Parathyroid adenoma (tissue), 2 donors: ENCODE data around the gene HLA-DQB2.
"Not testable (repeated sequence)": the region's sequence is repeated elsewhere in the genome, so short reads cannot be mapped to it uniquely, and the experiment has no call there.

Experiments
- H2AFZ ChIP-seq: fragments of 300-600 bp; sonication (generic); one replicate; pipeline ENCODE4 v1.7.0; 2017; ENCODE audit warnings: antibody characterized with exemption, mild to moderate bottlenecking
- H3K27ac ChIP-seq: fragments of 300-600 bp; sonication (generic); one replicate; pipeline ENCODE4 v1.7.0; 2017
- H3K27me3 ChIP-seq: fragments of 300-600 bp; sonication (generic); one replicate; pipeline ENCODE4 v1.7.0; 2017; ENCODE audit warnings: low read length; ENCODE audit not compliant: control insufficient read depth, insufficient read depth
- H3K36me3 ChIP-seq: fragments of 300-600 bp; sonication (generic); one replicate; pipeline ENCODE4 v1.7.0; 2017; ENCODE audit warnings: low read length; ENCODE audit not compliant: control insufficient read depth, insufficient read depth
- H3K4me1 ChIP-seq: fragments of 300-600 bp; sonication (generic); one replicate; pipeline ENCODE4 v1.7.0; 2017; ENCODE audit warnings: control low read depth
- H3K4me2 ChIP-seq: fragments of 300-600 bp; sonication (generic); one replicate; pipeline ENCODE4 v1.7.0; 2017; ENCODE audit warnings: low read length
- H3K4me3 ChIP-seq: fragments of 300-600 bp; sonication (generic); one replicate; pipeline ENCODE4 v1.7.0; 2017; ENCODE audit warnings: low read depth, low read length
- H3K79me2 ChIP-seq: fragments of 300-600 bp; sonication (generic); one replicate; pipeline ENCODE4 v1.7.0; 2017; ENCODE audit warnings: control low read depth
- H3K9ac ChIP-seq: fragments of 300-600 bp; sonication (generic); one replicate; pipeline ENCODE4 v1.7.0; 2017; ENCODE audit warnings: mild to moderate bottlenecking
- H3K9me3 ChIP-seq: fragments of 300-600 bp; sonication (generic); one replicate; pipeline ENCODE4 v1.7.0; 2017; ENCODE audit warnings: low read length; ENCODE audit not compliant: control insufficient read depth
- TF ChIP-seq, protein P1 (sequence below): fragments of 300-600 bp; sonication (generic); IDR thresholded peaks from one replicate; pipeline ENCODE4 v1.7.0; 2017; ENCODE audit warnings: antibody characterized with exemption, mild to moderate bottlenecking
- donor health status: primary hyperparathyroidism.

Gene HLA-DQB2

GRCh38 chr6:32763421-32763820 lies at the start of gene HLA-DQB2:
Gene HLA-DQB2 (minus strand): TSS chr6:32763532. CDS start chr6:32763470, 62 bp downstream.
- TF ChIP-seq, protein P1, sequence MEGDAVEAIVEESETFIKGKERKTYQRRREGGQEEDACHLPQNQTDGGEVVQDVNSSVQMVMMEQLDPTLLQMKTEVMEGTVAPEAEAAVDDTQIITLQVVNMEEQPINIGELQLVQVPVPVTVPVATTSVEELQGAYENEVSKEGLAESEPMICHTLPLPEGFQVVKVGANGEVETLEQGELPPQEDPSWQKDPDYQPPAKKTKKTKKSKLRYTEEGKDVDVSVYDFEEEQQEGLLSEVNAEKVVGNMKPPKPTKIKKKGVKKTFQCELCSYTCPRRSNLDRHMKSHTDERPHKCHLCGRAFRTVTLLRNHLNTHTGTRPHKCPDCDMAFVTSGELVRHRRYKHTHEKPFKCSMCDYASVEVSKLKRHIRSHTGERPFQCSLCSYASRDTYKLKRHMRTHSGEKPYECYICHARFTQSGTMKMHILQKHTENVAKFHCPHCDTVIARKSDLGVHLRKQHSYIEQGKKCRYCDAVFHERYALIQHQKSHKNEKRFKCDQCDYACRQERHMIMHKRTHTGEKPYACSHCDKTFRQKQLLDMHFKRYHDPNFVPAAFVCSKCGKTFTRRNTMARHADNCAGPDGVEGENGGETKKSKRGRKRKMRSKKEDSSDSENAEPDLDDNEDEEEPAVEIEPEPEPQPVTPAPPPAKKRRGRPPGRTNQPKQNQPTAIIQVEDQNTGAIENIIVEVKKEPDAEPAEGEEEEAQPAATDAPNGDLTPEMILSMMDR: no peak
- Histone ChIP-seq H3K36me3 (no peaks in the 10 kb centered on the region), H3K27me3 (peaks cover 3% of the 10 kb centered on the region), H3K4me2 (no peak within 1 kb of the TSS), H3K9me3 (no peaks in the 10 kb centered on the region), H3K4me1 (no peaks in the 10 kb centered on the region), H3K9ac (no peak within 1 kb of the TSS), H3K79me2 (no peaks in the 10 kb centered on the region), H2AFZ (no peak within 1 kb of the TSS), H3K27ac (no peak within 1 kb of the TSS), H3K4me3 (no peak within 1 kb of the TSS)

GRCh38 chr6:32809171-32809570 lies 45.8 kb upstream of the HLA-DQB2 start:
- Histone ChIP-seq H3K4me3 (no peak overlapping the region), H3K27ac (no peak overlapping the region), H3K4me1 (no peaks in the 10 kb centered on the region), H2AFZ (no peak overlapping the region), H3K9me3 (no peaks in the 10 kb centered on the region), H3K9ac (no peak overlapping the region), H3K4me2 (no peak overlapping the region), H3K79me2 (no peaks in the 10 kb centered on the region), H3K36me3 (no peaks in the 10 kb centered on the region), H3K27me3 (no peaks in the 10 kb centered on the region)
- TF ChIP-seq, protein P1: no peak

DNA sequence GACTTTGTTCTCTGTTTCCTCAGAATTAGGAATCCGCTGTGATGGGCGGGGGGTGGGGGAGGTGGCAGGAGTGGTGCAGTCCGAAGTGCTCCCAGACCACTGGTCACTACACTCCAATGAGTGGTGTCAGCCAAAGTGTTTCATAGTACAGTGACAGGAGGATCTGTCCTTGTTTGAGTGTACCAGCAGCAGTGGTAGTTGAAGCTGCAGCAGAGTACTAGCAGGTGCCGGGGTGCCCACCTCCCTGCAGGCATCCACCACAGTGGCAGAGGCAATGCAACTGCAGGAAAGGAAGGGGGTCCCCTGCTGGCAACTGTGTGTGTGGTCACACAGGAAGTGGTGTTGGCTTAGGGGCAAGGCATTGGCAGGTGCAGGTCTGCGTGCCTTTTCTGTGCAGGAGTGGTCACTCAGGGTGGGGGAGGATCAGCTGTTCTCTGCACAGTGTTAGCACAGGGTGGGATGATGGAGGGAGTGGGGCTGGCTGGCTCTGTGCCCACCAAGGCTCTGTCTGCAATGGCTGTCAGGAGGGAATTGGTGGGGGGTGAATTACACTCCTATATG lies 43.8 kb upstream of the HLA-DQB2 start:
- no peaks in the 10 kb centered on the region for H3K27me3 ChIP-seq
- H3K36me3 ChIP-seq: no peaks in the 10 kb centered on the region
- no peak overlapping the region for H2AFZ ChIP-seq
- no peak overlapping the region for H3K4me2 ChIP-seq
- no peak overlapping the region for H3K27ac ChIP-seq
- H3K4me1 ChIP-seq: no peaks in the 10 kb centered on the region
- no peaks in the 10 kb centered on the region for H3K9me3 ChIP-seq
- H3K4me3 ChIP-seq: no peak overlapping the region
- TF ChIP-seq, protein P1: no peak
- H3K9ac ChIP-seq: no peak overlapping the region
- H3K79me2 ChIP-seq: no peaks in the 10 kb centered on the region

DNA sequence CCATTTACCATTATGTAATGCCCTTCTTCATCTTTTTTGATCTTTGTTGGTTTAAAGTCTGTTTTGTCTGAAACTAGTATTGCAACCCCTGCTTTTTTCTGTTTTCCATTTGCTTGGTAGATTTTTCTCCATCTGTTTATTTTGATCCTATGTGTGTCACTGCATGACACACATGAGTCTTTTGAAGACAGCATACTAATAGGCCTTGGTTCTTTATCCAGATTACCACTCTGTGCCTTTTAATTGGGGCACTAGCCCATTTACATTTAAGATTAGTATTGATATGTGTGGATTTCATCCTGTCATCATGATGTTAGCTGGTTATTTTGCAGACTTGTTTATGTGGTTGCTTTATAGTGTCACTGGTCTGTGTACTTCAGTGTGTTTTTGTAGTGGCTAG lies 42.1 kb upstream of the HLA-DQB2 start:
- not testable (repeated sequence) for H3K27me3 ChIP-seq, H3K9me3 ChIP-seq, H3K9ac ChIP-seq

DNA sequence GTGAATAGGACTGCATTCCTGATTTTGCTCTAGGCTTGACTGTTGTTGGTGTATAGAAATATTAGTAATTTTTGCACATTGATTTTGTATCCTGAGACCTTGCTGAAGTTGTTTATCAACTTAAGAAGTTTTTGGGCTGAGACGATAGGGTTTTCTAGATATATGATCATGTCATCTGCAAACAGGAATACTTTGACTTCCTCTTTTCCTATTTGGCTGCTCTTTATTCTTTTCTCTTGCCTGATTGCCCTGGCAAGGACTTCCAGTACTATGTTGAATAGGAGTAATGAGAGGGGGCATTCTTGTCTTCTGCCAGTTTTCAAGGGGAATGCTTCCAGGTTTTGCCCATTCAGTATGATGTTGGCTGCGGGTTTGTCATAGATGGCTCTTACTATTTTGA lies 40.1 kb upstream of the HLA-DQB2 start:
- H3K4me3 ChIP-seq: no peak overlapping the region
- no peak overlapping the region for H3K9ac ChIP-seq
- H3K27ac ChIP-seq: no peak overlapping the region
- no peak overlapping the region for H3K4me2 ChIP-seq
- H2AFZ ChIP-seq: no peak overlapping the region
- TF ChIP-seq, protein P1: no peak
- H3K4me1 ChIP-seq: no peaks in the 10 kb centered on the region
- no peaks in the 10 kb centered on the region for H3K36me3 ChIP-seq
- H3K27me3 ChIP-seq: no peaks in the 10 kb centered on the region
- no peaks in the 10 kb centered on the region for H3K9me3 ChIP-seq
- no peaks in the 10 kb centered on the region for H3K79me2 ChIP-seq

More for the DNA sequence above, 42.1 kb upstream of the HLA-DQB2 start:
- not testable (repeated sequence) for H3K4me3 ChIP-seq, H3K4me1 ChIP-seq, H2AFZ ChIP-seq, H3K4me2 ChIP-seq, H3K27ac ChIP-seq, H3K79me2 ChIP-seq, H3K36me3 ChIP-seq
